Right lobe of liver (tissue), 6 donors: ENCODE measurements around the gene PCIF1. TPM values are rescaled to one million over a fixed set of nuclear protein-coding genes. Genes with fewer than 3 reads are reported as not detected.

Experiments
- ATAC-seq, 4 donors: fragments of 200-7000 bp; cut with Tn5 transposase; one replicate each; pipeline ENCODE4 v1.9.1; 2020; ENCODE audit warnings: mild to moderate bottlenecking in 4 of 4, moderate library complexity in 4 of 4
- DNase-seq, 3 donors: peaks; one replicate each; pipeline ENCODE4 v3.0.0-alpha.2; 2020
- H3K27ac ChIP-seq, 3 donors: fragments of 200-600 bp; one replicate each; pipeline ENCODE4 v1.8.0; 2022
- H3K27me3 ChIP-seq, 2 donors: fragments of 200-600 bp; one replicate each; pipeline ENCODE4 v1.8.0; 2022
- H3K36me3 ChIP-seq, 4 donors: fragments of 200-600 bp; sonication (generic) in 1 of 4; one replicate each; pipeline versions ENCODE4 v1.5.1 to v1.8.0; 2017 to 2022; ENCODE audit warnings: control low read depth in 1 of 4
- H3K4me1 ChIP-seq, 4 donors: fragments of 200-600 bp; sonication (generic) in 1 of 4; one replicate each; pipeline versions ENCODE4 v1.5.1 to v1.8.0; 2017 to 2022; ENCODE audit warnings: control low read depth in 1 of 4
- H3K4me3 ChIP-seq, 3 donors: fragments of 200-600 bp; one replicate each; pipeline ENCODE4 v1.8.0; 2022
- H3K9me3 ChIP-seq, 4 donors: fragments of 200-600 bp; sonication (generic) in 1 of 4; one replicate each; pipeline versions ENCODE4 v1.5.1 to v1.8.0; 2017 to 2022; ENCODE audit warnings: control low read depth in 1 of 4
- CTCF ChIP-seq, 4 donors: fragments of 200-600 bp in 3 of 4; fragments of 450-650 bp in 1 of 4; IDR thresholded peaks; one replicate each; pipeline versions ENCODE4 v1.5.1 to v1.8.0; 2016 to 2022; ENCODE audit warnings: antibody characterized with exemption in 4 of 4, mild to moderate bottlenecking in 2 of 4
- POLR2A ChIP-seq: fragments of 450-650 bp; IDR thresholded peaks from one replicate; pipeline ENCODE4 v1.6.1; 2017; ENCODE audit warnings: antibody characterized with exemption, mild to moderate bottlenecking
- WGBS: methylation state at CpG from one replicate; pipeline ENCODE4 v1.1.6; 2018; ENCODE audit warnings: low coverage, low lambda C conversion rate; ENCODE audit not compliant: insufficient coverage; ENCODE audit errors: missing lambda C conversion rate; 5-methylcytosine and 5-hydroxymethylcytosine counted together
- intact Hi-C, 2 donors: fragments of 100-400 bp; cut with DNase I; formaldehyde crosslinking; loops; one replicate each; pipeline versions ENCODE4 v1.11.2 to v1.14.1; 2022
- total RNA-seq, 6 experiments: library from RNA; depleted of rRNA in 2 of 6; stranded (reverse); fragments of >200 nt in 2 of 6; fragmentation: NEBNext Ultra II Directional in 3 of 6; extraction: Animal tissue kit (Norgen Biotek cat#: 25700) in 3 of 6; gene quantifications; one replicate each; pipeline versions ENCODE4 v1.1.0 to v1.2.4, GENCODE V29; 2016 to 2023
- donor health status: DM: no; HTN: yes; CAD: no.
- donor health status: DM: no; HTN: no; CAD: no.
- donor health status: DM: no; HTN: no; CAD: no.
- donor health status: DM: no; HTN: yes; CAD: no.
- donor health status: DM: no; HTN: yes; CAD: no.

Gene PCIF1
- total RNA-seq, 6 experiments from 2014 or later, result 7.8 to 12.1 (median 9.5) TPM

GRCh38 chr20:45948742-45949541 is 14.5 kb downstream of the PCIF1 start:
- peaks cover 5 to 79% (median 24%) of the 10 kb centered on the region in 4 donors for H3K36me3 ChIP-seq
- intact Hi-C loops, result loop anchor here in 1 of 2 donors (10.0 kb wide), 1 partner anchor 54 kb away; the partner anchor contains the start of genes CTSA and NEURL2
- TF ChIP-seq POLR2A, result no peak
- no peak for TF ChIP-seq CTCF (IDR thresholded peaks at IDR 0.05)
- no peaks in the 10 kb centered on the region for H3K9me3 ChIP-seq
- H3K27ac ChIP-seq, result no peak overlapping the region
- H3K4me1 ChIP-seq, result peaks cover 0 to 17% (median 3%) of the 10 kb centered on the region in 4 donors
- H3K4me3 ChIP-seq, result no peak overlapping the region
- ATAC-seq (no peak), DNase-seq (no peak)
- H3K27me3 ChIP-seq, result no peaks in the 10 kb centered on the region
- WGBS, result no CpG with 5 or more reads among the region's 10 CpGs

DNA sequence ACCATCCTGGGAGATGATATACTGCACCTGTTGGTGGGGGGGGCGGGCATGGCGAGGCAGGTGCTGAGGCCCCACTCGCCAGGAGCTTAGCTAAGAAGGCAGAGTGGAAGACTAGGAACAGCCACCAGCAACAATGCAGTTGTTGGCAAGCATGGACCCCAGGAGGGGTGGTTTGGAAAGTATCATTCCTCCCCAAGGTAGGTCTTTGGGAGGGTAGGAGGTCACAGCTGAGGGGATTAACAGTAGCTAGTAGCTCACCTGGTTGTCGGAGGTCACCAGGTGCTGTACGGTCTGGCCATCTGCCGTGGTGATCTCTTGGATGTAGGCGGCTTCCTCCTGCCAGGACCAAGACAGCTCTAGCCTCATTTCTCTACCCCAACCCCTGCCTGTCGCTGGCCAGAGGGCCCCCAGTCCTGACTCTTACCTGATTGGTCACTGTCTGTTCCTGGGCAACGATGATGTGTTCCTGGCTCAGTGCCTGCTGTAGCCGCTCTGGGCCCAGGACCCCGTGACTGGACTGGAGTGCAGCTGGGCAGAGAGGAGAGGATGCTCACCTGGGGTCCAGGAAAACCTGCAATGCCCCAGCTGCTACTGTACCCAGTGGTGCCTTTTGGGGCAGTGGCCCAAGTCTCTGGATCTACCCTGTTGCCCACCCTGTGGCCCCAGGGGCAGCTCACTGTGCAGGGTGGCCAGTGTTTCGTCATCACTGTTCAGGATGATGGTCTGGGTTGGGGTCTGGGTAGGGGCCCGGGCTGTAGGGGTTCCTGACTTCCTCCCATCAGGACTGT is 15.3 kb downstream of the PCIF1 start:
- Histone ChIP-seq H3K27me3 (no peaks in the 10 kb centered on the region), H3K9me3 (no peaks in the 10 kb centered on the region), H3K27ac (no peak overlapping the region), H3K4me3 (no peak overlapping the region), H3K4me1 (peaks cover 0 to 12% (median 3%) of the 10 kb centered on the region in 4 donors), H3K36me3 (peaks cover 5 to 73% (median 22%) of the 10 kb centered on the region in 4 donors)
- ATAC-seq (no peak), DNase-seq (no peak)
- TF ChIP-seq POLR2A (no peak), CTCF (IDR thresholded peaks at IDR 0.05) (no peak)
- WGBS, result 88% methylated on average over 3 of the region's 13 CpGs
- intact Hi-C loops, result loop anchor here (10.0 kb wide), 2 partner anchors 55 to 135 kb away; partner anchors contain the start of genes CTSA (in 1 of the 2), NEURL2 (in 1 of the 2) and UBE2C (in 1 of the 2)

GRCh38 chr20:45950330-45950646 is 15.8 kb downstream of the PCIF1 start:
- H3K27ac ChIP-seq, result no peak overlapping the region
- no CpG with 5 or more reads among the region's 9 CpGs for WGBS
- no peak for TF ChIP-seq CTCF (IDR thresholded peaks at IDR 0.05)
- TF ChIP-seq POLR2A, result no peak
- DNase-seq (no peak), ATAC-seq (no peak)
- peaks cover 5 to 67% (median 20%) of the 10 kb centered on the region in 4 donors for H3K36me3 ChIP-seq
- H3K9me3 ChIP-seq, result no peaks in the 10 kb centered on the region
- no peak overlapping the region for H3K4me3 ChIP-seq
- intact Hi-C loops, result loop anchor here in 1 of 2 donors (10.0 kb wide), 1 partner anchor 135 kb away; the partner anchor contains the start of gene UBE2C
- peaks cover 0 to 12% (median 3%) of the 10 kb centered on the region in 4 donors for H3K4me1 ChIP-seq
- H3K27me3 ChIP-seq, result no peaks in the 10 kb centered on the region

DNA sequence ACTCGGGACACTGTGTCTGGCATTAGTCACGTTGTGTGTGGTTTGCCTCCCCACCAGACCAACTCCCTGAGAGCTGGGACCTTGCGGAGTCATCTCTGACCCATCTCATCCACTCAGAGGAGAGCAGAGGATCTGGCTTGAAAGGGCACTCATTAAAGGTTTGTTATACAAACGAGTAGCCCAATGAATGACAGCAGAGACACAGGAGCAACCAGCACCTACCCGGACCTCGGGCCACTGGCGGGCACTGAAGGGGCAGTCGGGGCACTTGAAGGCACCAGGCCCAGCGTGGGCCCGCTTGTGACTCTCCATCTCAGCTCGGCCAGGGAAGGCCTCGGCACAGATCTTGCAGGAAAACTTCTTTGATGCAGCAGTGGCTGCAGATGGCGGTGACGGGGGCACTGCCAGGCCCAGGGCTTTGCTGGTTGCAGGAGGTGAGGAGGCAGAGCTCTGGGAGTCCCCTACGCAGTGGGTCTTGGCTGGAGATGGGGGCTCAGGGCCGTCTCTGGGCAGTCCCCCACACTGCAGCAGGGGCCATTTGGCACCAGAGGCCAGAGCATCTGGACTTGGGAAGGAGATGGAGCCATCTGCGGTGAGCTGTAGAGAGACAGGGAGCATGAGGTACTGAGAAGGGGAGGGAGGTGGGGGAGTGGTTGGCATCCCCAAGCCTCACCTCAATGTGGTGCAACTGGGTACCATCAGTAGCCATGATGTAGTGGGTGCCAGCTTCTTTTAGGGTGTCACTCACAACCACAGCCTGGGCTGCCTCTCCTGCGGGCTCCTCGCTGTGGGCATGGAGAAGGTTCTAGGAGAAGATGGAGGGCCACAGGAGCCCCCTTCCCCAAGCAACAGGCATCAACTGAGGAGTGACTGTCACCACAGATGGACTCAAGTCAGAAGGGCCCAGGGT is 17.7 kb downstream of the PCIF1 start:
- Histone ChIP-seq H3K27ac (no peak overlapping the region), H3K9me3 (no peaks in the 10 kb centered on the region), H3K36me3 (peaks cover 5 to 68% (median 18%) of the 10 kb centered on the region in 4 donors), H3K4me1 (no peaks in the 10 kb centered on the region), H3K27me3 (no peaks in the 10 kb centered on the region), H3K4me3 (no peak overlapping the region)
- DNase-seq (no peak), ATAC-seq (no peak)
- 85% methylated on average over 5 of the region's 19 CpGs for WGBS
- intact Hi-C loops, result loop anchor here in 1 of 2 donors (10.0 kb wide), 1 partner anchor 137 kb away; the partner anchor contains the start of gene UBE2C
- TF ChIP-seq CTCF (IDR thresholded peaks at IDR 0.05) (no peak), POLR2A (no peak)
